GM18498 (cell line): Measurements from ENCODE around the gene MCF2L.
"Not testable (repeated sequence)": the region's sequence is repeated elsewhere in the genome, so short reads cannot be mapped to it uniquely, and the experiment has no call there.

Experiments
- ATAC-seq: cut with Tn5 transposase; IDR thresholded peaks from one replicate; pipeline ENCODE4 v1.9.1; 2021; ENCODE audit warnings: mild to moderate bottlenecking, moderate library complexity; ENCODE audit not compliant: unreplicated experiment

MCF2L gene

GRCh38 chr13:113090806-113091205, 121.8 kb downstream of the MCF2L start:
- no peak for ATAC-seq

DNA sequence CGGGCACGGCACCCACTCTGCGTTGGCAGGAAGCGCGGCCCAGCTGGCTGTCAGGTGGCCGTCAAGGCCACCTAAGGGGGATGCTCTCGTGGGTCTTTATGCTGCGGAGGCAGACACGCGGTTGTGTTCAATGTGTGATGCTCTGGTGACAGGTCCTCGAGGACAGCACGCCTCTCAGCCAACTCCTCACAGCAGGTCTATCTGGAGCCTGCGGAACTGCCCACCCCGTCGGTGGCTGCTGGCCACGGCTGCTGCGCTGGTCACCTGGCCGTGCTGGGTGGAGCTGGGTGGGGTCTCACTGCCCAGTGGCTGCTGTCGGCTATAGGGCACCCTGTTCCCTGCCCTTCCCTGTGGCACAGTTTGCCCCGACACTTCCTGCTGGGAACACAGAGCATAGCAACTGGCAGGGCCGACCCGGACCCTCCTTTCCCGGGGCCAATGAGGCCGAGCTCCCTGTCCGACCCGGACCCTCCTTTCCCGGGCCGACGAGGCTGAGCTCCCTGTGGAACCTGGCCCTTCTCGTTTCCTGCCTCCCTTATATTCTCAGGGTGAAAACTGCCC, 122.3 kb downstream of the MCF2L start:
- ATAC-seq = no peak

DNA sequence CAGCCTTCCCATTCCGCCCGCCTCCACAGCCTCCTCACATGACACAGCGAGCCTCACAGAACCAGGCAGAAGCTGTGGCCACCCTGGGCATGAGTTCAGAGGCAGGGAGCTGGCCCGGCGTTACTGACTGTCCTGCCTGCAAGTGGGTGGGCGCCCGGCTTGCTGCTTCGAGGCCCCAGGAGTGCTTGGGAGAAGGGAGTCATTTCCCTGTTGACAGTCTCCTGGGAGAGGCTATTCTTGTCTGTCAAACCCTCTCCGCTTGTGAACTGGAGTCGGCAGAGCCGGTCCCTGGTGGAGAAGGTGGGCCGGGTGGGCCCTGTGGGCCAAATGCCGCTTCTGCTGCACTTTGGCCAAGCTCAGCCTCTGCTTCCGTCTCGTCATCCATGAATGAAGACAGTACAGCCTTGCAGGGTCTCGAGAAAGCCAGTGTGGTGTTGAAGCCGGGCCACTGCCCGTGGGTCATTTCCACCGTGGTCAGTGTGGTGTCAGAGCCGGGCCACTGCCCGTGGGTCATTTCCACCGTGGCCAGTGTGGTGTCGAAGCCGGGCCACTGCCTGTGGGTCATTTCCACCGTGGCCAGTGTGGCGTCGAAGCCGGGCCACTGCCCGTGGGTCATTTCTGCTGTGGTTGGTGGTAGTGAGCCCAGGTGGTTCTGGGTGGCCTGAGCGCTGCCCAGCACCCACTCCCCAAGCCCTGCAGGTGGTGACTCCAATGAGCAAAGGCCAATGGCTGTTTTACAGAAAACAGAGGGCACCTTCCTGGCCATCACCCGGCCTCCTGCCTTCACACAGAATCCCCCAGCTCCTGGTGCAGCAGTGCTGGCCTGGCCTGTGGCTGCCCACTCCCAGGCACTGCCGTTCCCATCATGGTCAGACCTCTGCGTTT, 123.1 kb downstream of the MCF2L start:
- ATAC-seq = no peak

GRCh38 chr13:113092776-113093579, 124.0 kb downstream of the MCF2L start:
- ATAC-seq = no peak

GRCh38 chr13:113093580-113094409, 124.8 kb downstream of the MCF2L start:
- no peak for ATAC-seq

DNA sequence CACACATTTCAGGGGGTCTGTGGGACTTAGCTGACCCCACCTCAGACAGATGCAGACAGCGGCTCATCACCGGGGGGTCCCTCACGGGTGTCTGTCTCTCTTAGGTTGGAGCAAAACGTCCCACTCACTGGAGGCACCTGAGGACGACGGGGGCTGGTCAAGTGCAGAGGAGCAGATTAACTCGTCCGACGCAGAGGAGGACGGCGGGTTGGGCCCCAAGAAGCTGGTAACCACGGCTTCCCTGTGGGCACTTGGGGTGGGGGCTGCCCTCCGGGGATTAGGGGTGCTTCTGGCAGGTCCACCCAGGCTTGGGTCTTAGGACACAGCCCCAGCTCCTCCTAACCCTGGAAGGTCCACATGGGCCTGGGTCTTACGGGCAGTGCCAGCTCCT, 125.4 kb downstream of the MCF2L start:
- no peak for ATAC-seq

- no peak for ATAC-seq
Observed at GRCh38 chr13:113095146-113096051, 126.4 kb downstream of the MCF2L start.

DNA sequence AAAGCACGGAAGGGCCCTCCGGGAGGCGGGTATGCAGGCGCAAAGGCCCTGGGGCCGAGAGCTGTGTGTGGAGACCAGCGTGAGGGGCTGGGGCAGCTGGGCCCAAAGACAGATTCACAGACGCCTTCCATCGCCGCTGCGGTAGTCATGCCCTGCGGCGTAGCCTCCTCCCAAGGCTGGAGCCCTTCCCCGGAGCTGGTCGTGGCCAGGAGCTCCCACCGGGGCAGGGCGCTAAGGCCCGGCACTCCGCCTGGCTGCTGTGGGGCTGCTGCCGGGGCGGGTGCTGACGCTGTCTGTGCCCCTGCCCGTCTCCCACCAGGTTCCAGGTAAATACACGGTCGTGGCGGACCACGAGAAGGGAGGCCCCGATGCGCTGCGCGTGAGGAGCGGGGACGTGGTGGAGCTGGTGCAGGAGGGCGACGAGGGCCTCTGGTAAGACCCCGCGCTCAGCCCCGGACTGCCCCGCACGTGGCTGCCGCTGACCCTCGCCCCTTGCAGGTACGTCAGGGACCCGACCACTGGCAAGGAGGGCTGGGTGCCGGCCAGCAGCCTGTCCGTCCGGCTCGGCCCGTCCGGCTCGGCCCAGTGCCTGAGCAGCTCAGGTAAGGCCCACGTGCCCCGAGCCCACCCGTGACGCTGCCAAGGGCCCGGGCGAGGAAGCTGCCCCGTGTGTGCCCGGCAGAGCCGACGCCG, 127.2 kb downstream of the MCF2L start:
- ATAC-seq = no peak

DNA sequence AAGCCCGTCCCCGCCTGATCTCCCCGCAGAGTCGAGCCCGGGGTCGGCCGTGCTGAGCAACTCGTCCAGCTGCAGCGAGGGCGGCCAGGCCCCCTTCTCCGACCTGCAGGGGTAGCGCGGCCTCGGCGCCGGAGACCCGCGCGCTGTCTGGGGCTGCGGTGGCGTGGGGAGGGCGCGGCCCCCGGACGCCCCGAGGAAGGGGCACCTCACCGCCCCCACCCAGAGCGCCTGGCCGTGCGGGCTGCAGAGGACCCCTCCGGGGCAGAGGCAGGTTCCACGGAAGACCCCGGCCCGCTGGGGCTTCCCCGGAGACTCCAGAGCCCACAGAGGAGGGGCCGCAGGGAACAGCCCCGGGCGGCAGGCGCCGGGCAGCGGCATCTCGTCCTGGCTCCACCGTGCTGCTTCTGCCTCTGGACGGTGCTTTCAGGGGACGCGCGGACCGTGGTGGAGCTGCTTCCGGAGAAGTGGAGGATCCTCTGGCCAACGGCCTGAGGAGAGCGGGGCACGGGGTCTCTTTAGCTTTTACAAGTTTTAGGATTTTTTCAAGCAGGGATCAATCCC, 127.8 kb downstream of the MCF2L start:
- no peak for ATAC-seq

GRCh38 chr13:113097651-113098050, 128.6 kb downstream of the MCF2L start:
- no peak for ATAC-seq

- no peak for ATAC-seq
Observed at GRCh38 chr13:113098162-113098732, 129.2 kb downstream of the MCF2L start.

- ATAC-seq = no peak
Observed at GRCh38 chr13:113099142-113099541, 130.1 kb downstream of the MCF2L start.

DNA sequence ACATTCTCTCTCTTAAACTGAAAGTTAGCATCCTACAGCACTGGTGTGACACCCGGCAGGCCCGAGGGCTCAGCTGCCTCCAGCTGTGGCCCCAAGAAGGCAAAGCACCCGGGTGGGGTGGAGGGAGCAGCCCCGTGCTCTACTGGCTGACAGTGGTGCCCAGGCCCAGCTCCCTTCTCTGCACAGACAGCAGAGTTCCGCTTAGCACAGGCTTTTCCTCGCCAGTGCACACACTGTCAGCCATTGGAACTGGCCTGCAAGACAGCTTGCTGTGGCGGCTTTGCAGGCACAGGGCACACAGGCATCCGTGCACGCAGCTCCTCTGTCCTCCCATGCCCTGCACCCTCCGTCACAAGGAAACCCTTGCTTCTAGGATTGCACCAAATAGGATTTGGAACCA, 133.3 kb downstream of the MCF2L start:
- not testable (repeated sequence) for ATAC-seq

DNA sequence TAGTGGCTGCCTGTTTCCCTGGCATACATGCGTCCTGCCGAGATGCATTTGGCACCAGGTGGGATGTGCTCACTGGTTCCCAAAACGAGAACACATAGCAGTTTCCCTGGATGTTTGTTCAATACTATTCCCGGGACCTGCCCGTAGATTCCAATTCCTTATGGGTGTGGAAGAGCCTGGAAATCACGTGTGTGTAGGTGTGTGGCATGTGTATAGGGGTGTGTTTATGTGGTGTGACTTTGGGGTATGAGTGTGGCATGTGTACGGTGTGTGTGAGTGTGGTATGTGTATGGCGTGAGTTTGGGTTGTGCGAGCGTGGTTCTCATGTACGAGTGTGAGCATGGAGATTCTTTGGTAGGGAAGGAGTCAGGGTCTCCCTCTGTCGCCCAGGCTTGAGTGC, 133.7 kb downstream of the MCF2L start:
- ATAC-seq = no peak

DNA sequence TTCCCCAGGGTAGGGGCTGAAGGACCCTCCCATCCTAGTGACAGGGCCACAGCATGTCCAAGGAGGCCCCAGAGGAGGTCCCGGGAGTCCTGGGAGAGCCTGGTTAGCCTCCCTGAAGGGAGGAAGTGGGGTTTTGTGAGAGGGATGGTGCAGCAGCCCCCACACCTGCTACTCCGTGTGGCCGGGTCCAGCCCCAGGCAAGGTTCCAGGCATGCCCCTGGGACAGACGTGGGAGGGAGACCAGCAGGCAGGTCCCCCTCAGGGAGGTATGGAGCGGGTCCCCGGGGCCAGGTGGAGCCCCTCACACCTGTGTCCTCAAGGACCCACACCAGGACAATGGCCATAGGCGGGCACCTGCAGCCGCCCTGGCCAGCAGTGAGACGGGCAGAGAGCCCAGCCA, 134.6 kb downstream of the MCF2L start:
- no peak for ATAC-seq

DNA sequence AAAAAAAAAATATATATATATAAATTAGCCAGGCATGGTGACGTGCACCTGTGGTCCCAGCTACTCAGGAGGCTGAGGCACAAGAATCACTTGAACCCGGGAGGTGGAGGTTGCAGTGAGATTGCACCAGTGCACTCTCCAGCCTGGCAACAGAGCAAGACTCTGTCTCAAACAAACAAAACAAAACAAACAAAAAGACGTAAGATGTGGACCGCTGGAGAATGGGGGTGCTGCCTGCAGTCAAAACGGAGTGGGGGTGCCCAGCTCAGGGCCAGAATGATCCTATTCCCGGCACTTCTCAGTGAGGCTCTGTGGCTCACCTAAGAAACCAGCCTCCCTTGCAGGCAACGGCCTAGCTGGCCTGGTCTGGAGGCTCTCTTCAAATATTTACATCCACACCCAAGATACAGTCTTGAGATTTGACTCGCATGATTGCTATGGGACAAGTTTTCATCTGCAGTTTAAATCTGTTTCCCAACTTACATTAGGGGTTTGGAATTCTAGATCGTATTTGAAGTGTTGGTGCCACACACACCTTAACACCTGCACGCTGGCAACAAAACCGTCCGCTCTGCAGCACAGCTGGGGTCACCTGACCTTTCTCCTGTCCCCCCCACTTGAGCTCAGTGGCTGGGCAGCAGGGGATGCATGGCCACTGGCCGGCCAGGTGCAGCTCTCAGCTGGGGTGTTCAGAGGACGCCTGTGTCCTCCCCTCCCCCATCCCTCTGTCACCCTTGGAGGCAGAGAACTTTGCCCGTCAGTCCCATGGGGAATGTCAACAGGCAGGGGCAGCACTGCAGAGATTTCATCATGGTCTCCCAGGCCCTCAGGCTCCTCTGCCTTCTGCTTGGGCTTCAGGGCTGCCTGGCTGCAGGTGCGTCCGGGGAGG, 136.3 kb downstream of the MCF2L start, which contains the start of gene F7:
F7 (plus strand) TSS at position 760 of the 889 bp plus-strand sequence; CDS start at position 811, 51 bp downstream.
- no peak for ATAC-seq

- ATAC-seq = no peak
Observed at GRCh38 chr13:113105921-113106452, 137.0 kb downstream of the MCF2L start.
